ENCODE data around the gene SPTBN2. TPM values are rescaled to one million over a fixed set of nuclear protein-coding genes. Genes with fewer than 3 reads are reported as not detected.

The SPTBN2 gene
- total RNA-seq, 4 donors from 2014 or later, result 1.7 to 23.1 (median 6.0) TPM

DNA sequence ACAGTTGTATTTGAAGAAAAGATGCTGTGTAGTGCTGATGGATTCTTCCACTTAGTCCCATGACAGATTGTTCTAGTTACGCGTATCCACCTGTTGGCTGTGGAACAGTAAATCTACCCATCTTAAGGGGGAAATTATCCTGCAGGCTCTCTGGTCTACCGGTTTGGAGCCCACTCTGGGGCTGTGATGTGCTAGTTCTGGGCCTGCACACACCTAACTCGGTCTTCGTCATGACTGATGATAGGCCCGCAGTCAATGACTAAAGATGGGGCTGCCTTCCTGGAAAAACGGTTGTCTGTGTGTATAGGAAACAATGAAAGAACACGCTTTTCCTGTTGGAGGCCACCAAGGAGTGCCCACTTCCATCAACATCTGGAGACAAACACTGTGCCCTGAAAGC is 45.1 kb downstream of the SPTBN2 start:
- TF ChIP-seq POLR2A (IDR thresholded peaks at IDR 0.05), result no peak
- TF ChIP-seq, protein P1, sequence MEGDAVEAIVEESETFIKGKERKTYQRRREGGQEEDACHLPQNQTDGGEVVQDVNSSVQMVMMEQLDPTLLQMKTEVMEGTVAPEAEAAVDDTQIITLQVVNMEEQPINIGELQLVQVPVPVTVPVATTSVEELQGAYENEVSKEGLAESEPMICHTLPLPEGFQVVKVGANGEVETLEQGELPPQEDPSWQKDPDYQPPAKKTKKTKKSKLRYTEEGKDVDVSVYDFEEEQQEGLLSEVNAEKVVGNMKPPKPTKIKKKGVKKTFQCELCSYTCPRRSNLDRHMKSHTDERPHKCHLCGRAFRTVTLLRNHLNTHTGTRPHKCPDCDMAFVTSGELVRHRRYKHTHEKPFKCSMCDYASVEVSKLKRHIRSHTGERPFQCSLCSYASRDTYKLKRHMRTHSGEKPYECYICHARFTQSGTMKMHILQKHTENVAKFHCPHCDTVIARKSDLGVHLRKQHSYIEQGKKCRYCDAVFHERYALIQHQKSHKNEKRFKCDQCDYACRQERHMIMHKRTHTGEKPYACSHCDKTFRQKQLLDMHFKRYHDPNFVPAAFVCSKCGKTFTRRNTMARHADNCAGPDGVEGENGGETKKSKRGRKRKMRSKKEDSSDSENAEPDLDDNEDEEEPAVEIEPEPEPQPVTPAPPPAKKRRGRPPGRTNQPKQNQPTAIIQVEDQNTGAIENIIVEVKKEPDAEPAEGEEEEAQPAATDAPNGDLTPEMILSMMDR (IDR thresholded peaks at IDR 0.05), result no peak
- no peak for DNase-seq
- Histone ChIP-seq H3K4me1 (no peaks in the 10 kb centered on the region), H3K27me3 (no peaks in the 10 kb centered on the region), H3K27ac (no peak overlapping the region), H3K36me3 (no peaks in the 10 kb centered on the region), H3K9me3 (no peaks in the 10 kb centered on the region), H3K4me3 (no peak overlapping the region)

DNA sequence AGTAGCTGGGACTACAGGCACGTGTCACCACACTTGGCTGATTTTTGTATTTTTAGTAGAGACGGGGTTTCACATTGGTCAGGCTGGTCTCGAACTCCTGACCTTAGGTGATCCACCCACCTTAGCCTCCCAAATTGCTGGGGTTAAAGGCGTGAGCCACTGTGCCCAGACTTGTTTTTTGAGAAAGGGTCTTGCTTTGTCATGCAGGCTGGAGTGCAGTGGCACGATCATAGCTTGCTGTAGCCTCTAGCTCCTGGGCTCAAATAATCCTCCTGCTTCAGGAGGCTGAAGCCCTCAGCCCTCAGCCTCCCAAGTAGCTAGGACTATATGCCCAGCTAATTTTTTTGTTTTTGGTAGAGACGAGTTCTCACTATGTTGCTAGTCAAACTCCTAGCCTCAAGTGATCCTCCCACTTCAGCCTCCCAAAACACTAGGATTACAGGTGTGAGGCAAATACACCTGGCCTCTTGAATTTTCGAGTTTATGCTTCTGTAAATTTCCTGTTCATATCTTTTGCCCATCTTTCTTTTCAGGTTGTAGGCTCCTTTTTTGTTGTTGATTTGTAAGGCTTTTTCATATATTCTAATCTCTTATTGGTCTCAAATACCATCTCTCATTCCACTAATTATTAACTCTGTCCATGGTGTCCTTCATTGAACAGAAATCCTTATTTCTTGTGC is 47.9 kb downstream of the SPTBN2 start:
- no peak for DNase-seq
- no peaks in the 10 kb centered on the region for H3K27me3 ChIP-seq
- TF ChIP-seq, protein P1 (IDR thresholded peaks at IDR 0.05), result no peak
- TF ChIP-seq POLR2A (IDR thresholded peaks at IDR 0.05), result no peak
- H3K4me3 ChIP-seq, result no peak overlapping the region
- peaks cover 0 to 11% (median 5%) of the 10 kb centered on the region in 4 donors for H3K4me1 ChIP-seq
- H3K9me3 ChIP-seq, result no peaks in the 10 kb centered on the region
- no peaks in the 10 kb centered on the region for H3K36me3 ChIP-seq
- no peak overlapping the region for H3K27ac ChIP-seq

DNA sequence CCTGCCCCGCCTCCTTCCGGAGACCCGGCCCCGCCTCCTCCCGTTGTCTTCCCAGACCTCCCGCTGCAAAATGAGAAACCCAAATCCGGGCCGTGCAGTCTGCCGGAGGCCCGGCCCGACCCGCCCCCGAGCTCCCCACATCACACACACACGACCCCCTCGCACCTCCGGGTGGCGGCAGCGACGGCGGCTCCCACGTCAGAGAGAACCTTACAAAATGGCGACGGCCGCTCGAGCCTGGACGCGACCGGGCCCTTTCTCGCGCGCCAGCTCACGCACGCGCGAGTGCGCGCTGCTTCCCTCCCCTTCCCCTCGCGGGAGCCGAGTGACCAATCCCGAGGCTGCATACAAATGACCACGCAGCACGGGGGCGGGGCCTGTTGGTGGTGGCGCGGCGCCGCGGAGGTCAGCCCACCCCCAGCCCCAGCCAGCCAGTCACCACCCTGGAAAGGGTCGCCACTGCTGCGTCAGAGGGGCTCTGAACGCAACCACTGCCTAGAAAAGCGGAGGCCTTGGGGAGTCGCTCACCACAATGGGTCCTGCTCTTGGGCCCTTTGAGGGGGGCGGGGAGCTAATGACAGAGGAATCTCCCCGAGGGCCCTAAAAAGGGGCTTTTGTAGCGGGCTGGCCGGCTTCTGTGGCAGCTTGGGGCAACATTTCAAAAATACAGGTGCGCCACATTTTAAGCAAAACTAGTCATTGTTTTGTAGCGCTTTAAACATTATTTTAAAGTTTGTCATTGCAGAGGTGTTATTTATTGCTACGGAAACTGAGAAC is 51.2 kb downstream of the SPTBN2 start, which contains the start of gene RBM4B:
RBM4B (minus strand) TSS at position 289 of the 777 bp plus-strand sequence. CDS start 808 bp downstream, outside the sequence.
- Histone ChIP-seq H3K9me3 (no peaks in the 10 kb centered on the region), H3K4me3 (peak within 1 kb of the TSS; percentile 67 to 91 (median 74)), H3K4me1 (peaks cover 0 to 26% (median 9%) of the 10 kb centered on the region in 4 donors), H3K36me3 (no peaks in the 10 kb centered on the region), H3K27ac (peak within 1 kb of the TSS; percentile 86 to 98 (median 96)), H3K27me3 (no peaks in the 10 kb centered on the region)
- peak; percentile 97 to 99 (median 99) for DNase-seq
- TF ChIP-seq POLR2A (IDR thresholded peaks at IDR 0.05), result peak in 1 of 2 donors; percentile 71
- TF ChIP-seq, protein P1 (IDR thresholded peaks at IDR 0.05), result no peak

DNA sequence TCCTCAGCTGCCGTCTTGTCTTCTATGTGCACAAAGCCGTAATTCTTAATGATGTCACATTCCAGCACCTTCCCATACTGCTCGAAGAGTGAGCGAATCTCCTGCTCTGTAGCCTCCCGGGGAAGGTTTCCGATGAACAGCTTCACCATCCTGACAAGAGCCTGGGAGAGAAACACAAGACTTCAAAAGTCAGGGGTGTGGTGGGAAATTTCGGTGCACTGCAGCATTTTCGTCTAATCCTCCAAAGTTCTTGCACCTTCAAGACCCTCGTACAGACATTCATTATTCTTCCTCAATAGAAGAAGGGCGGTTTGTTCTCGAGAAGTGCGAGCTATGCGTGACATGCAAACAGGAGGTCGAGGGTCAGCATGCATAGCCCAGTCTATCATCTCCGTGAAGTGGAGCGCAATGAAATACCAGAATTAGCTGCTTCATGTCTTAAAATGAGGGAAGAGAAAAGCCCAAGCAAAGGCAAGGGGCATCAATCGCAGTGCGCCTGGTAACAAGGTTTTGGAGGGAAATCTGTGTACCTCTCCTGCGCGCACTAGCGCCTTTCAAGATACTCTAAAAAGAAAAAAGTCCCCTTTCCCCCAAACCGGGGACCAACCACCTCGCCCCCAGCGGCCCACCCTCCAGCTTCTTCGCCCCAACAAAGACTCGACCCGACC is 52.0 kb downstream of the SPTBN2 start:
- DNase-seq, result no peak

More for the DNA sequence above, 52.0 kb downstream of the SPTBN2 start:
- Histone ChIP-seq H3K27me3 (no peaks in the 10 kb centered on the region), H3K9me3 (no peaks in the 10 kb centered on the region), H3K36me3 (no peaks in the 10 kb centered on the region), H3K4me1 (peaks cover 0 to 26% (median 9%) of the 10 kb centered on the region in 4 donors), H3K4me3 (peak overlapping the region; percentile 67 to 91 (median 74)), H3K27ac (peak overlapping the region; percentile 86 to 98 (median 96))
- TF ChIP-seq, protein P1 (IDR thresholded peaks at IDR 0.05), result no peak
- TF ChIP-seq POLR2A (IDR thresholded peaks at IDR 0.05), result no peak

Measured in Peyer's patch (tissue), 4 donors.